LHCN-M2 (cell line): ENCODE data around the gene DHCR24. TPM values are rescaled to one million over a fixed set of nuclear protein-coding genes. Genes with fewer than 3 reads are reported as not detected.

Source experiments
- DNase-seq: peaks from one replicate; pipeline ENCODE4 v3.0.0-alpha.2; 2012; ENCODE audit warnings: low read depth
- total RNA-seq: library from RNA; depleted of rRNA; stranded (reverse); fragments of >200 nt; gene quantifications from 2 replicates; pipeline ENCODE4 v1.2.3, GENCODE V29; 2014; rRNA removed

Gene DHCR24
- total RNA-seq, 1 experiment from 2014 or later: 45.1 TPM

DNA sequence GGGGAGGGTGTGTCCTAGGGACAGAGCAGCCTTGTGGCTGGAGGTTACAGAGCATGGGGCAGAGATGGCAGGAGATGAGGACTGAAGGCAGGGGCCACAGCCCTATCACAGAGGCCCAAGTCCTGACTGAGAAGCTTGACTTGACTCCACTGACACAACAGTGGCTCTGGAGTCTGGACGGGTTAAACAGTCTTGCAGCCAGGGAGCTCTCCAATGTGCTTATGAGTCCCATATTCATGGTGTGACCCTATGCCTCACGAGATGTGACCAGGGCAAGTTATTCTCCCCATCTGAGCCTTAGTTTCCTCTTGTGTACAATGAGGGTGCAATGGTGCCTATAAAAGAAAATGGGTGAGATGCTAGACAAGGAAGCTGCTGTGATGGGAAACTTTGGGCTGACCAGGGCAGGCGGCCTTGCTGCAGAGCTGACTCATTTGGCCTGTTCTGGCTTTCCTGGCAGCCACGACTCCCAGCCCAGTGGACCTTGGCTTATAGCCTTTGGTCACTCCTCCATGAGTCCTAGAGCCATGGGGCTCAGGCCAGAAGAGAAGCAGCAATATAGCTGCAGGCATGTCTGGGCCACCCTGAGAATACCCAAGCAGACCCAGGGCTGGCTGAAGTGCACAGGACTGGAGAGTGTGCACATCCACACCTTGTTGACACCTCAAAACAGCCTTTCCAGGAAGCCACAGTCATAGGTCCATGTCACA, 83.1 kb downstream of the DHCR24 start:
- no peak for DNase-seq

DNA sequence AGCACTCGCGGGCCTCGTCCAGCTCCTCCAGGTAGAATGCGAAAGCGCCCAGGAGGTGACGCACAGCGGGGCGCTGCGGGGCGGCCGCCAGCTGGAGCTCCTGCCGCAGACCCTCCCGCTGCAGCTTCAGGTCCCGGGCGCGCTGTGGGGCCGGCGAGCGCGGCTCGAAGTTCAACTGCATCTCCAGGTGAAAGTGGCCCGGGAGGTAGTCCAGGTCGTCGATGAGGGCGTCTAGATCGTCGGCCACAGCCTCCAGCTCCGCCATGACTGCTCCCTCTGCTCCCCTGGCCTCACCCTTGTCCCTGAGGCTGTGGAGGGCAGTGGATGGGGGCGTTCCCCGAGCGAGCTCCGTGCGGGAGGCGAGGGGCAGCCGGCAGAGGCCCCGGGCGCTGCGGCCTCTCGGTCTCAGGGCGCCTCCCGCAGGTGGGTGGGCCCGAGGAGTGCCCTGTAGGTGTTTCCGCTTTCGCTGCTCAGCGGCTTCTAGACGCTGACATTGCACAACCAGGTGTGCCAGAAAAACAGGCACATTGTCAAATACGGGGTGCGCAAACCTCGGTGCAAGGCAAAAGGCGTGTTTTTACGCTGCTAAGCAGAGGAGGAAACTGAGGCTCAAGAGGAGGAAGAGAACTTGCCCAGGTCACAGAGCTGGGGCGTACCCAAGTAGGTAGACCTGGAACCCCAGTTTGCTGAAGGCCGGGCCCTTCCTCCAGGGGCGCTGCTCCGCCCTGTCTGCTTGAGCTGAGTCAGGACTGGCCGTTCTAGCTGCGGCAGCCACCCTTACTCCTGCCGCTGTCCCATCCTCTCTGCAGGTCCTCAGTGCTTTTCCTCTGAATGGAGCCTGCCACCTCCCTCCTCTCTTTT, 85.9 kb downstream of the DHCR24 start, which contains the start of gene TTC22:
Gene TTC22, minus strand, starts transcription at position 425 of the 861 bp plus-strand sequence. Its CDS starts 160 bp downstream, at position 265.
- no peak for DNase-seq

DNA sequence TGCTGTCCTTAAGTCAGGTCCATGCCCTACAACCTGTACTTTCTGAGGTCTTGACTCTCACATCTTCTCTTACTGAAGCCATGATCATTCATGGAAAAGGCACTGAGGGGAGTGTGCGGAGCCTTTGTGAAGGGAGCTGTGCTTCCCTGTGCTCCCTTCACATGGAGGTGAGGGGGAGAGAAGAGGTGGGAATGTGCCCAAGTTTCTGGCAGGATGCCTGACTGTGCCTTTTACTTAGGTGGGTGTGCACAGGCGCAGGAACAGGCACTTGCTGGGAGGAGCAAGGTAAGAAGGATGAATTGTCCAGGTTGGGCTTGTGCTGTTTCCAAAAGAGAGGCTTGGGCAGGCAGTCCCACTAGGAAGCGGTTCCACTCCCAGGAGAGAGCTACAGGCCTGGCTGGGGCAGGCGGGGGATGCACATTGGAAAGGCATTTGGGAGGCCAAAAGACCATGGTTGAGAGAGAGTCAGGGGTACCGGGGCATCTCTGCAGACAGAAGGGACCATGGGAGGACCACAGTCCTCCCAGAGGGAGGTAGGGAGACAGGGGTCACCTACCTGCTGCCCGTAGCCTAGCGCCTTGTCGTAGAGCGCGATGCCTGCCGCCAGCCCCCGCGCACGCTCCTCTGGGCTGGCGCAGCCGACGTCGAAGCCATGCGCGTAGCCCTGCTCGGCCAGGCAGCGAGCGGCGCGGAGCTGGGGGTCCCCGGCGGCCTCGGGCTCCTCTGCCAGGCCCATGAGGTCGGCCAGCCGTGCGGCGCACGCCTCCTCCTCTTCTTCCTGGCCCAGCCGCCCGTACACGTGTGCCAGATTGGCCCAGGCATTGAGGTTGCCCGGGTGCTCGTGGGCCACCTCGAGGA, 86.7 kb downstream of the DHCR24 start:
- no peak for DNase-seq

Other genes with a start within 250 kb of the DHCR24 start
- gene MROH7, start 245.4 kb downstream of the DHCR24 start, total RNA-seq: not detected in 2 replicates
- 32.2 and 35.1 TPM in 2 replicates for gene TTC4, start 171.3 kb downstream of the DHCR24 start, total RNA-seq
- 4.6 and 5.2 TPM in 2 replicates for gene PARS2, start 122.7 kb downstream of the DHCR24 start, total RNA-seq
- not detected in 2 replicates for gene TTC22, start 85.9 kb downstream of the DHCR24 start, total RNA-seq
- not detected in 2 replicates for gene TMEM61, start 93.4 kb upstream of the DHCR24 start, total RNA-seq
- not detected in 2 replicates for gene BSND, start 111.7 kb upstream of the DHCR24 start, total RNA-seq
- gene PCSK9, start 152.4 kb upstream of the DHCR24 start, total RNA-seq: 0.06 and 0.11 TPM in 2 replicates